ENCODE results near the gene PYGB.
"Not testable (repeated sequence)": the region's sequence is repeated elsewhere in the genome, so short reads cannot be mapped to it uniquely, and the experiment has no call there.

Gene PYGB

DNA sequence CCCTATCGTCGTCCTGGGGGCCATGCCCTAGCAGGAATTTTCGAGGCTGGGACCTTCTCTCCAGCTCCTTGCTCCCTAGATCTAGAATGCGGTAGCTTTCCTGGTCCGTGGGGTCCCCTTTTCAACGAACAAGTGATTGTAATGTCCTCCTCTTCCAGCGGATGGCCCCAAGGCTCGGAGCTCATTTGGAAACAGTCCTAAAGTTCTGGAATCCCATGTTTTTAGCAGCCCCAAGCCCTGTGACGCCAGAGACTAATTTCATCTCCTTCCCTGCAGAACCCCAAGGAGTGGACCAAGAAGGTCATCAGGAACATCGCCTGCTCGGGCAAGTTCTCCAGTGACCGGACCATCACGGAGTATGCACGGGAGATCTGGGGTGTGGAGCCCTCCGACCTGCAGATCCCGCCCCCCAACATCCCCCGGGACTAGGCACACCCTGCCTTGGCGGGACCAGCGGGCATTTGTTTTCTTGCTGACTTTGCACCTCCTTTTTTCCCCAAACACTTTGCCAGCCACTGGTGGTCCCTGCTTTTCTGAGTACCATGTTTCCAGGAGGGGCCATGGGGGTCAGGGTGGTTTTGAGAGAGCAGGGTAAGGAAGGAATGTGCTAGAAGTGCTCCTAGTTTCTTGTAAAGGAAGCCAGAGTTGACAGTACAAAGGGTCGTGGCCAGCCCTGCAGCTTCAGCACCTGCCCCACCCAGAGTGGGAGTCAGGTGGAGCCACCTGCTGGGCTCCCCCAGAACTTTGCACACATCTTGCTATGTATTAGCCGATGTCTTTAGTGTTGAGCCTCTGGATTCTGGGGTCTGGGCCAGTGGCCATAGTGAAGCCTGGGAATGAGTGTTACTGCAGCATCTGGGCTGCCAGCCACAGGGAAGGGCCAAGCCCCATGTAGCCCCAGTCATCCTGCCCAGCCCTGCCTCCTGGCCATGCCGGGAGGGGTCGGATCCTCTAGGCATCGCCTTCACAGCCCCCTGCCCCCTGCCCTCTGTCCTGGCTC, 48.5 kb downstream of the PYGB start:
- DNase-seq, result no peak

DNA sequence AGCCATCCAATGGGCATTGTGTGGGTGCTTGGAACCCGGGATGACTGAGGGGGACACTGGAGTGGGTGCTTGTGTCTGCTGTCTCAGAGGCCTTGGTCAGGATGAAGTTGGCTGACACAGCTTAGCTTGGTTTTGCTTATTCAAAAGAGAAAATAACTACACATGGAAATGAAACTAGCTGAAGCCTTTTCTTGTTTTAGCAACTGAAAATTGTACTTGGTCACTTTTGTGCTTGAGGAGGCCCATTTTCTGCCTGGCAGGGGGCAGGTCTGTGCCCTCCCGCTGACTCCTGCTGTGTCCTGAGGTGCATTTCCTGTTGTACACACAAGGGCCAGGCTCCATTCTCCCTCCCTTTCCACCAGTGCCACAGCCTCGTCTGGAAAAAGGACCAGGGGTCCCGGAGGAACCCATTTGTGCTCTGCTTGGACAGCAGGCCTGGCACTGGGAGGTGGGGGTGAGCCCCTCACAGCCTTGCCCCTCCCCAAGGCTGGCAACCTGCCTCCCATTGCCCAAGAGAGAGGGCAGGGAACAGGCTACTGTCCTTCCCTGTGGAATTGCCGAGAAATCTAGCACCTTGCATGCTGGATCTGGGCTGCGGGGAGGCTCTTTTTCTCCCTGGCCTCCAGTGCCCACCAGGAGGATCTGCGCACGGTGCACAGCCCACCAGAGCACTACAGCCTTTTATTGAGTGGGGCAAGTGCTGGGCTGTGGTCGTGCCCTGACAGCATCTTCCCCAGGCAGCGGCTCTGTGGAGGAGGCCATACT, 49.4 kb downstream of the PYGB start:
- no peak for DNase-seq

DNA sequence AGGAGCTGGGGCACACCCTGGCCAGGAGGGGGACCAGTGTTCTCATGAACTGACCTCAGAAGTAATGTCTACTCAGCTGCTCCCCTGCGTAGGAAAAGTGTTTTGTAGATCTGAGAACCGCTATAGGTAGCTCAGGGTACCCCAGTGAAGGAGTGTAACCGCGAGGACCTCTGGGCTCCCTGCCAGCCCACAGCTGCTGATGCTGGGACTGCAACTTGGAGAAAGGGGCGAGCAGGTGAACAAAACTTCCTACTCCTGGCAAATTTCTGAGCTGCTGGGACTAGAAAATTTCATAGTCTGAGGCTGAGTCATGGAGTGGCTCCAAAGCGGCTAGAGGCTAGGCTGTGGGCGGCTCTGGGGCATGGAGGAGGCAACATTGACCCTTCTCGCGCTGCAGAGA, 51.9 kb downstream of the PYGB start:
- DNase-seq, result no peak

DNA sequence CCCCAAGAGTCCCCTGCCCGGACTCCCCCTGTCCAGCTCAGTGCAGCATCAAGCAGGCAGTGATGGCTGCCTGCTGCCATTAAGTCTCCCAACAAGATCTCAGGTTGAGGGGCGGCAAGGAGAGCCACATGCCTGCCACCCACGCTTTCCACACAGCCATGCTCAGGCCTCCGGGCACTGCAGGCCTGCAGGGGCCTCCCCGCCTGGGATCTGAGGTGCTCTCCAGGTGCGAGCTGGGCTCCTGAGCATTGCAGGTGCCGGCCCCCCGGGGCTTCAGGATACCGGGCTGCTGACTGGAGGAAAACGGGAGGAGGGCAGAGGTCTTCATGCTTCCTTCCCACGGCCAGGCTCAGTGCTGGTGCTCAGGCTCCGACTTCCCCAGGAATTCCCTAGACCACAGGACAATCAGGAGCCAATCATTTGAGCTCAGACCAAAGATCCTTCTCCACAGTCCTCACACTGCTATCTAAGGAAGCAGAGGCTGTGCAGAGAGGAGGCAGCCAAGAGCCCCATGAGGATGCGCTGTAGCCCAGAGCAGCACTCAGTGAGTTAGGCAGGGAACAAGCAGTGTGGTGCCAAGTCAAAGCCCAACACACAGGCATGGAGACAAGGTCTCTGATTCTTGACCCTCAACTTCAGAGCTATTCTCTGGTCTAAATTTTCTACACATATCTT, 52.7 kb downstream of the PYGB start:
- no peak for DNase-seq

DNA sequence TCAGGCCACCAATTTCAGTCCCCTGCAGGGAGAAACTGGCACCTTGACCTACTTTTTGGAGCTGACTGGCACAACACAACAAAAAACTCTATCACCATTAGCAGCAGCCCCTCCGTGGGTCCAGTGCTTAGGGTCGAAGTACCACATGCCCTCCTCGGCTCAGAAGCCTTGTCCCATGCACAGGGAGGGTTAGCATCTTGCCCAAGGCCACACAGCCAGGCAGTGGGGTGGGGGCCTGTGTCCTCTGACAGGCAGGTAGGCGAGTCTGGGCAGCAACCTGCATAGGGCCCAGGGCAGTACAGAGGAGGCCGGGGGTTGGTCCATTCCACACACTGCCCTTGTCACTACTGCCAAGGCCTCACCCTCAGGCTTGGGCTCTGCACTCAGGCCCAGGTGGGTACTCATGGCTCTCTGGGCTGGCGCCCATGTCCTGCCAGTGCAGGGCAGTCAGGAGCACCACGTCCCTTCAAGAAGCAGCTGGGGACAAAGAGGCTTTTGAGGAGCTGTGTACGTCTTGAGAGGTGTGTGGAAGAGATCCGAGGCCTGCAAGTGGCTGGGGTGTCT, 53.6 kb downstream of the PYGB start:
- DNase-seq, result no peak

DNA sequence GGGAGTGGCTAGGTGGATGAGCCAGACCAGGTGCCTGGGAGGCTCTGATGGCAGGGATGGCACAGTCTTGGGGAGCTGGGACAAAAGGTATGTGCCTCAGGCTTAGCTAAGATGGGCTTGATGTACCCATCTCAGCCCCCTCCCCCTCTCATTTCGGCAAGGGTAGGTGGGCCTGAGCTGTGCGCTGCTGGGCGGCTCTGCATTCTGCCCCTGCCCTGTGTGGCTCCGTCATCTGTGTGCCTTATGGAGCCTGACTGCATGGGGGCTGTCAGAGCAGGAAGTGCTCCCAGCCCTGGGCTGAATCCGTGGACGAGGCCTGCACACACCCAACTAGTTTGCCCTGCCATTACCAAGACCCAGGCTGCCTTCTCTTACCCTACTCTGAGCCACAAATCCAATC, 54.7 kb downstream of the PYGB start:
- DNase-seq, result no peak

DNA sequence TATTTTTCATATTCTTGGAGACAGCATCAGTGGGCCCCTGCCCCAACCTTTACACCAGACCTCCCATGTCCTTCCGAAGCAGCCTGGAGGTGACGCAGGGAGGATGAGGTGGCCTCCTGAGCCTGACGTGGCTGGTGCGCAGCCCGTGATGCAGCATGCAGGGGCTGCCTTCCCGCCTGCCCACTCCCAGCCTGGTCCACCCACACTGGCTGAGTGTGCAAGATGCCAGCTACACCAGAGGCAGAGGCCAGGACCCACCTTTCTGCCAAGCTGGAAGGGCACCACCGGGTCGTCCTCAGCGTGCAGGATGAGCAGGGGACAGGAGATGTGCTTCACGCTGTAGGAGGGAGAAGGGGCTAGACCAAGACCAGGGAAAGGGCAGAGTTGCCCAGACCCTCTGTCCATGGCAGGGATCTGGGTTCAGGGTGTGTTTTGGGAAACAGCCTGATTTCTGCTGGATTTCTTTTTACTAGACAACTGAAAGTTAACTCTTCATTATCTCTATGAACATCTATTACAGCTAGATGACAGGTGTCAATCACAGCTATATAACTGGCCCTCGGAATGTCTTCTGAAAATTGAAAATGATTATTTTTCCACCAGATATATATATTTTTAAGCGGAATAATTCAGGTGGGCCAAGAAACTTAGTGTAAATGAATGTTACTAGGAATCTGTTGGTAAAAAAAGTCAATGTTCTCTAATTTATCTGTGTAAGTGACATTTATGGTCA, 55.6 kb downstream of the PYGB start:
- DNase-seq, result no peak

DNA sequence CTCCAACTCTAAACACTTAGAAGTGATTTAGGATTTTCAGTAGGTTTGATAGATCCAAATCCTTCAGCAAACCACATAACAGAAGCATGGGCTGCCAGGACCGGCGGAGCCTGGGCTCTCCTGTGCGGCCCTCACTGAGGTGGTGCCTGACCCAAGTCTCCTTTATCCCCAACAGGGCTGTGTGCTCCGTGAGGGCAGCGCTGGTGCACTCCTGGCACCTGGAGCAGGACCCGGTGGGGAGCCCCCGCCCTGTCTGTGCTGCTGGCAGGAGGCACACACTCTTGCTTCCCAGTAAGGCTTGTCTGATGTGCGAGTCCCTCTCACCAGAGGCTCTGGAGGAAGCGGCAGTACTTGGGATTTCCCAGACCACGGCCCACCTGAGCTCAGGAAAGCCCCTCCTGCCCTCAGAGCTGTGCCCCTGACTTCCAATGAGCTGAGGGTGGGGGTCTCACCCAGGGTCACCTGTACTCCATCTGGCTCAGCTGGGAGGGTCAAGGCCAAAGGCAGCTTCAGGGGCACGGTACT, 56.2 kb downstream of the PYGB start:
- no peak for DNase-seq

DNA sequence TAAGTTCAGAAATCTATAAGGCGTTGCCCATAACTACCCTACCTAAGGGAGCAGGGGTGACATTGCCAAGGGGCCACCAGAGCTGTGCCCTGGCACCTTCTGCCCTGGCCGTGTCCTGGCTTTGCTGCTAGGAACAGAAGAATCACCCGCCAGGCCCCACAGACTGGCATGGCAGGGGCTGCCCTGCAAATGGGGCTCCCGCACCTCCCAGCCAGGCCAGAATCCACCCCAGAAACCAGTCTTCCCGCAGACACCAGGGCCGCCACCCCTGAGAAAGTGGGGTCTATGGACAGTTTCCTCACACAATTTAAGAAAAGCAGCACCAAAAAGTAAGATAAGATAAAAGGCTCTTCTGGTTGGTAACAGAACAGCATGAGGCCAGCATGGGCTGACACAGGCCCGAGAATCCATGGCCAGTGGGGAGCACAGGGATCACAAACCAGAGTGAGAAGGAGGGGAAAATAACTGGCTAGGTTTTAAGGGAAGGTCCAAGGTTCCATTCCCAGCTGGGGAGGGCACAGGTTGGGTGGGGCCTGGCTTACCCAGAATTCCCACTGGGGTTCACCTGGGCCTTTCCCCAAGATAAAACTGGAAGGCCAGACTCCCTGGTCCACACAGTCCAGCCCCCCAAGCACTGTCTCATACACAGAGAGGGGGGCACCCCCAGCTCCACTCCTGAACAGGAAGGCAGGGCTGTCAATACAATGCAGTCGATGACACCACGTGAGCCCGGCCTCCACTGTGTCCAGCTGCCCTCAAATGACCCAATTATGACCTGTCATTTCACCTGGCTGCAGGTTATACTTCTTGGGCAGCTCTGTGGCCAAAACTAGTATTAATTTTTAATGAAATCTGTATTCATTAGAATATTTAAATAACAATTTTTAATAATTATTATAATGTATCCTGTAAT, 59.4 kb downstream of the PYGB start:
- DNase-seq, result no peak

DNA sequence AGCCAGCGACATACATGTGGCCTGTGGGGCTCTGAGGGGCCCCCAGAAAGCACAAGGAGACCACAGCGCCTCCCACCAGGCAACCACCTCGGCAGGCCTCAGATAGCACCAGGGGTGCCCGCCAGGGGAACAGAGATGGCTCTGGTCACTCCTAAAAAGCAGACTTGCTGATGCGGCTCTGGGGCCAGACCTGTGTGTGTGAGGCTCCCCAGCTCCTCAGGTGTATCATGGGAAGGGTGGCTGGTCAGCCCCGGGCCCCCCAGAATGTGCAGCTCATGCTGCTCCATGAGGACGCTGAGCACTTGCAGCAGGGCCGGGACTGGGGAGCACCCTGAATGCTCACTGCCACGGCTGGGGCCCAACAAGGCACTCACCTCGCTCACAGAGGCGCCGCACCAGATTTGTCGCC, 60.2 kb downstream of the PYGB start:
- no peak for DNase-seq

DNA sequence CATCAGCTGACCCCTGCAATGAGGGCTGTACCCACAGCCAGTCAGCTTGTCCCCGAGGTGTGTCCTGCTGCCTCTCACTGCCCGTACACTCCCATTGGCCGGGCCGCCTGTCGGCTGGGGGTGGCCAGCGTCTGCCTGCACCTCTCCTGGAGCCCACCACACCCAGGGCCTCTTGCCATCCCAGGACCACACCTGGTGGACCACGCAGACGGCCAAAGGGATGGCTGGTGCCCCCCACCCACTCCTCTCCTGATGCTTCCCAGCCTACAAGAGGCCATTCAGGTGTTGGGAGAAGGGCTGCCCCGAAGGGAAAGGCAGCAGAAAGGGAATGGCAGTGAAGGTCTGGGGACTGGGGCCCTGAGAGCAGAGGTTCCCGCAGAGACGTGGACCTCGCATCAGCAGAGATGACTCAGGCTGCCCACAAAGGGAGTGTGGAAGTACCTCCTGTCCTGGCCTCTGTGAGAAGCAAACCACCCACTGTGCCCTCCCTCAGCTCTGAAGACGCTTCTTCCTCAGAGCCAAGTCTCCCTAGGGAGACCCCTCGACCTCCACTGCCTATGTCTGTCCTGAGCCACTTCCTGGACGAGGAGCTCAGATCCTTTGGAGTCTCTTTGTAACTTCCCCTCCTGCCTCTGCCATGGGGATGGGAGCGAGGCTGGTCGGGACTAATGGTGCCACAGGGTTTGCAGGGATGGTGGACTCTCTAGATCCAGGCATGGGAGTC, 60.9 kb downstream of the PYGB start:
- no peak for DNase-seq

DNA sequence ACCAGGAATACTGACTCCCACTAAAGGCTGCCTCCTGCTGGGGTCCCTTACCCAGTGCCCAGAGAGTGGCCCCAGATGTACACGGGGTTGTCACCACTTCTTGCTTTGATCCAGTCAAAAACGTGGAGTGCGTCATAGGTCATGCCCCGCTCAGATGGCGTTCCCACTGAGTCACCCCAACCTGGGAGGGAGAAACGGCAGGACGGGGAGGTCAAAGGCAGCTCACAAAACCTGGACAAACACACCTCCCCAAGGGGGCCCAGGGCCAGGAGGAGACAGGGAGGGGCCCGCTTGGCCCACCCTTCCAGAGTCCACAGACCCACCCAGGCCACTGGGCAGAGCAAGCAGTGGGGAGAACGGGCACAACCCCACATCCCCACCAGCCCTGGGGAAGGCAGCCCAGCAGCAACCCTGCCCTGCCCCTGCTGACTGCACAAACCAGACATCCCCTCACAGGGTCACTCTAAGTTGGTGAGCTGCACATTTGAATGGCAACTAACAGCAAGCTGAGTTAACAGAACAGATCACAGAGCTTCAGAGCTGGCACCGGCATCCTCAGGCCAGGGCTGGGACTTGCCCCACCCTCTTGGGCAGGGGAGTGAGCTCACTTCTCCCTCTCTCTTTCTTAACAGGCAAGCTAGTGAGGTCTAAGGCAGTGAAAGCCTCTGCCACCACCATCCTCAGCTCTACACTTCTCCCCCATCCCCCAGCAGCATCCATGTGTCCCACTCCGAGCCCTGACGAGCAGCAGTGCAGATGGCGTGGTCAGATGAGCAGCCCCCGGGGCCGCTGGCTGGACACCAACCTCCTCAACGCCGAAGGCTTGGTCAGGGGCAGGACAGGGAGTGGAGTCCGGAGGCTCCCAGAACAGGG, 61.7 kb downstream of the PYGB start:
- no peak for DNase-seq

DNA sequence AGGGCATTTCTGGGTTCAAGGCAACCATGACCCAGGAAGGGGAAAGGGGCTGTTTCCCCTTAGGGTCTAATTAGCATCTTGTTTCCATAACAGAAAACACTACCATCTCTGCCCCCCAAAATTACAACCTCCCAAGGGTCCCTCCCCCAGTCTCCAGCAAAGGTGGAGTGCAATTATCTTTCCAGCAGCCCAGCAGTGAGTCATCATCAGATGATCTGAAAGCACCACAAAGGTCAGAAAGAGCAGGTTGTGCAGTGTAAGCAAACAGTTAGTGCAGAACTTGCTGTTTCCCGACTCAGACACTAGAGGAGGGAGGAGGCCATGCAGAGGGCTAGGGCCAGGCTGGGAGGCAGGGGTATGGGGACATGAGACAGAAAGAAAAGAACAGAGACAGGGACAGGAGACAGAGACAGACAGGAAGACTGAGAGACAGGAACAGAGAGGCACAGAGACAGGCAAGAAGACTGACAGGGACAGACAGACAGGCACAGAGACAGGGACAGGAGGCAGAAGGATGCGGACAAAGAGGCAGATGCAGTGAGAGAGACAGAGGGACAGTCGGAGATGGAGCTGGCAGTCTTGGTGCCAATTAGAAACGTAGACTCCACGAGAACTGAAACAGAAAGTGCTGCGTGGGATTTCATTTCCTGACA, 62.5 kb downstream of the PYGB start:
- DNase-seq, result peak; percentile 75

DNA sequence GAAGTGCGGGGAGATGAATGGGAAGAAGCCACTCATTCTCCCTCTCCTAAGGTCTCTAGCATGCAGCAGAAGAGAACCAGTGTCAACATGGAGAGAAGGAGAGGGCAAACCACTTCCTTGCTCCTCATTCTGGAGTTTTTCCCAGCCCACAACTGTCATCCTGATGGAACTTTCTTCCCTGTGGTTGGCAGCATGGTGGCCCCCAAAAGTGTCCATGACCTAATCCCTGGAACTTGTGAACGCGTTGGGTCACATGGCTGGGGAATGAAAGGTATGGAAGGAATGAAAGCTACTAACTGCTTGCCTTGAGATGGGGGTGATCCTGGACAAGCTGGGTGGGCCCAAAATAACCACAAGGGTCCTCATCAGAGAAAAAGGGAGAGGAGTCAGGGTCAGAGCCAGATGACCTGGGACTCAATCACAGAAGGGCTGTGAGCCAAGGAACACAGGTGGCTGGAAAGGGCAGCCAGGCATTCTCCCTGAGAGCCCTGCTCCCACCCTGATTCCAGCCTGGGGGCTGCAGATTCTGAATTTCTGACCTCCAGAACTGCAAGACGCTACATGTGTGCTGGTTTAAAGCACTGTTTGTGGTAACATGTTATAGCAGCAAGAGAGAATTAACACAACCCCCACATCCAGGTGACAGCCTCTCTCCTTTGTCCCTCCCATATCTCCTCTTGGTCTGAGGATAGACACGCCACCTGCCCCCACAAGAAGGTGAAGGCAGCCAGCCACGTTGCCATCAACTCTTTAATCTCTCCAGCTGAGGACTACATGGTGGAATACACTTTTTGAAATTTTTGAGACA, 63.2 kb downstream of the PYGB start:
- DNase-seq, result no peak

DNA sequence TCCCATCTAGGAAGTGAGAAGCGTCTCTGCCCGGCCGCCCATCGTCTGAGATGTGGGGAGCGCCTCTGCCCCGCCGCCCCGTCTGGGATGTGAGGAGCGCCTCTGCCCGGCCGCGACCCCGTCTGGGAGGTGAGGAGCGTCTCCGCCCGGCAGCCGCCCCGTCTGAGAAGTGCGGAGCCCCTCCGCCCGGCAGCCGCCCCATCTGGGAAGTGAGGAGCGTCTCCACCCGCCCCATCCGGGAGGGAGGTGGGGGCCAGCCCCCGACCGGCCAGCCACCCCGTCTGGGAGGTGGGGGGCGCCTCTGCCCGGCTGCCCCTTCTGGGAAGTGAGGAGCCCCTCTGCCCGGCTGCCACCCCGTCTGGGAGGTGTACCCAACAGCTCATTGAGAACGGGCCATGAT, 64.8 kb downstream of the PYGB start:
- DNase-seq, result not testable (repeated sequence)

DNA sequence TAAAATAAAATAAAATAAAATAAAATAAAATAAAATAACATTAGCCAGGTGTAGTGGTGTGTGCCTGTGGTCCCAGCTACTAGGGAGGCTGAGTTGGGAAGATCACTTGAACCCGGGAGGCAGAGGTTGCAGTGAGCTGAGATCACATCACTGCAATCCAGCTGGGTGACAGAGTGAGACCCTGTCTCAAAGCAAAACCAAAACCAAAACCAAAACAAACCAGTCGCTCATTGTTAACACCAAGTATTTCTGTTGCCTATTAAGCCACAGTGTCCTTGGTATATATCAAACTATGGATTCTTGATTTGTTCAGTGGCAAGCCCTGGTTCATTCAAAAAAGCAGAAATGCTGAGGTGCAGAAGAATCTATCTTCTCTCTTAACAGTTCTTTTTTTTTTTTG, 65.7 kb downstream of the PYGB start:
- no peak for DNase-seq

DNA sequence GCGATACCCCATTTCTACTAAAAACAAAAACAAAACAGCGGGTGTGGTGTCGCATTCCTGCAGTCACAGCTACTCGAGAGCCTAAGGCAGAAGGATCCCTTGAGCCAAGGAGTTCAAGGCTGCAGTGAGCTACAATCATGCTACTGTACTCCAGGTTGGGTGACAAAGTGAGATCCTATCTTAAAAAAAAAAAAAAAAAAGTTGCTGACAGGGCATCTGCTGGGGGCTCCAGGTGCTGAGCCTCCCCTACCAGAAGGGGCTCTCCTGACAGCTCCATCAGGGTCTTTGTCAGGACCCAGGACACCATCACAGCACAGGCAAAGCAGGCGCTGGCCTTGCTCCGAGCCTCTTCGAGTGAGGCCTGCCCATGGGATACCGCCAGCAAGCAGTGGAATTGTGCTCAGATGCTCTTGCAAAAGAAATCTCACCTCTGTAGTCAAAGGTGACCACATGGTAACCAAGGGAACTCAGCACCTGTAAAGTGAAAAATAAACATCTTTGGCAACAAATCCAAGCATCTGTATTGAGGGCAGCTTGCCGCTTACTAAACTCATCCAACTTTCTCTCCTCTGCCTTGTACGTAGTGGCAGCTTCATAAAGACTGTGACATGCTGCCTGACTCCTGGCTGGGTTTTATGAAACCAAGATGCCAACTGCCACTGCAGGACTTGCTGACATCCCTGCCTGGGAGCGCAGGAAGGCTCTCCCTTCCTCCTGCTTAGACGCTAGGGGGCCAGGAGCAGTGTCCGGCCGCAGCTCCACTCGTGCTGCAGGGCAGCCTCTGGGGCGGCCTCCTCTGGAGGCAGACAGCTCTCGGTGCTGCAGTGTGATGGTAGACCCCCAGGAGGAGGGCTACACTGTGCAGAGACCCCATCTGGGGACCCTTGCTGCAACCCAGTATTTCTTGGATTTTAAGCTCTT, 66.9 kb downstream of the PYGB start:
- no peak for DNase-seq
